LNCaP clone FGC (cell line): ENCODE results near the gene TIMP2.

Experiments
- DNase-seq: peaks from one replicate; pipeline ENCODE4 v3.0.0-alpha.2; 2011; ENCODE audit warnings: low read depth
- H3K4me3 ChIP-seq: 2 replicates; pipeline ENCODE4 v1.5.1; 2011; ENCODE audit warnings: mild to moderate bottlenecking, low read depth, low read length, control low read depth
- TF ChIP-seq, protein P1 (sequence below): IDR thresholded peaks from 2 replicates; pipeline ENCODE4 v1.5.1; 2012; ENCODE audit warnings: mild to moderate bottlenecking; ENCODE audit not compliant: control insufficient read depth, insufficient read depth; ENCODE audit errors: extremely low read depth

TIMP2 gene

DNA sequence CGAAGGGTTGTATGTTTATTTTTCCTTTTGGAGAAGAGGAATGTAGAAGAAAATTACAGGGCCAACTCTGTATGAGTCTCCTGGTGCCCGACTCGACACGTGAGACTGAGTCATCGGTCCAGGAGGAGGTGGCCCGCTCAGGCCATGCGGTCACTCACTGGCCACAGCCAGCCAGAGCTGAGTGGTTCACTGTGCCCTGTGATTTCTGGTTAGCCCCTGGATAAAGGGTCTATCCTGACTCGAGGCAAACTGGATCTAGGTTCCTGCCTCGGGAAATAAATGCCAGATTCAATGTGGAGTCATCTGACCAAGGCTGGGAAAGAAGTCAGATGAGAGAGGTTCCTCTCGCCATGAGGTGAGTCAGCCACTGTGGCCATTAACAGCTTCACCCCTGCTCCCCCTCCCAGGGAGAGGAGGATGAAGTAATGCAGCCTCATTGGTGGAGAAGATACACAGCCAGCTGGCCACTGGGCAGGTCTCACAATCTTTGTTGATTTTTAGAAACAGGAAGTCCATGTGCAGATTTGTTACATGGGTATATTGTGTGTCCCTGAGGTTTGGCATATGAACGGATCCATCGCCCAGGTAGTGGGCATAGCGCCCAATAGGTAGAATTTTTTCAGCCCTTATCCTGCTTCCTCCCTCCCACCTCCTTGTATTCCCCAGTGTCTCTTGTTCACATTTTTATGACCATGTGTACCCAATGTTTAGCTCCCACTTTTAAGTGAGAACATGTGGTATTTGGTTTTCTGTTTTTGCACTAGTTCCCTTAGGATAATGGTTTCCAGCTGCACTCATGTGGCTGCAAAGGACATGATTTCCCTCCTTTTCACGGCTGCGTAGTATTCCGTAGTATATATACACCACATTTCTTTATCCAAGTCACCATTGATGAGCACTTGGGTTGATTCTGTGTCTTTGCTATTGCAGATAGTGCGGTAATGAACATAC, 62.8 kb downstream of the TIMP2 start:
- H3K4me3 ChIP-seq = no peak overlapping the region
- TF ChIP-seq, protein P1, sequence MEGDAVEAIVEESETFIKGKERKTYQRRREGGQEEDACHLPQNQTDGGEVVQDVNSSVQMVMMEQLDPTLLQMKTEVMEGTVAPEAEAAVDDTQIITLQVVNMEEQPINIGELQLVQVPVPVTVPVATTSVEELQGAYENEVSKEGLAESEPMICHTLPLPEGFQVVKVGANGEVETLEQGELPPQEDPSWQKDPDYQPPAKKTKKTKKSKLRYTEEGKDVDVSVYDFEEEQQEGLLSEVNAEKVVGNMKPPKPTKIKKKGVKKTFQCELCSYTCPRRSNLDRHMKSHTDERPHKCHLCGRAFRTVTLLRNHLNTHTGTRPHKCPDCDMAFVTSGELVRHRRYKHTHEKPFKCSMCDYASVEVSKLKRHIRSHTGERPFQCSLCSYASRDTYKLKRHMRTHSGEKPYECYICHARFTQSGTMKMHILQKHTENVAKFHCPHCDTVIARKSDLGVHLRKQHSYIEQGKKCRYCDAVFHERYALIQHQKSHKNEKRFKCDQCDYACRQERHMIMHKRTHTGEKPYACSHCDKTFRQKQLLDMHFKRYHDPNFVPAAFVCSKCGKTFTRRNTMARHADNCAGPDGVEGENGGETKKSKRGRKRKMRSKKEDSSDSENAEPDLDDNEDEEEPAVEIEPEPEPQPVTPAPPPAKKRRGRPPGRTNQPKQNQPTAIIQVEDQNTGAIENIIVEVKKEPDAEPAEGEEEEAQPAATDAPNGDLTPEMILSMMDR = no peak
- DNase-seq = no peak

DNA sequence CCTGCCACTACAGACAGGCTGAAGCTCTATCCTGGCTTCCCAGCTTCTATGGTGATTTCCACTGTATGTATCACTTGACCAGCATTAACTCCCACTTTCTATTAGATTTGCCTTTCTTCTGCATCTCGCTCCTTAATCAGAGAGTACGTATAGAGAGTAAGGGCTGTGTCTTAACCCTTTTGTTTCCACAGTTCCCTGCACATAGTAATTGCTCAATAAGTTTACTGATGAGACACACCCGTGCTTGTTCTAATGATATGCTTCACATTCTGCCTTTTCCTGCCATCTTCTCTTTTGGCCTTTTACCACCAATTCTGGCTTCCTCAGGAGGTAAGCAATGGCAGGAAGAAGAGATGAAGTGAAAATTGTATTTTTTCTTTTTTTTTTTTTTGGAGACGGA, 64.0 kb downstream of the TIMP2 start:
- no peak overlapping the region for H3K4me3 ChIP-seq
- TF ChIP-seq, protein P1 = no peak
- no peak for DNase-seq

DNA sequence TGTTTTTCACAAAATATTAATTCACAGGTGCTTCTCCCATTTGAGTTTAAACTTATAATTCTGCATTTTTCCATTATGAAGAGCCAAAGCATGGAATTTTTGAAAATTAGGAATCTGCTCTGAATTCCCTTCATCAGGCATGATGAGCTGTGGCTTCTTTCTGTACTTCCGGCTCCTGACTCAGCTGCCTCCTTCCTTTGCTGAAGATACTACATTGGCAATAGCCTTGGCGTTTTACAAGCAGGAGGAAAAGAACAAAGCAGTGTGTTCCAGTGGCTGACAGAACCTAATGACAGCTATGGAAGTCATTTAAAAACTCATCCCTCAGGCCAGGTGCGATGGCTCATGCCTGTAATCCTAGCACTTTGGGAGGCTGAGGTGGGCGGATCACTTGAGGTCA, 66.1 kb downstream of the TIMP2 start:
- no peak for DNase-seq
- H3K4me3 ChIP-seq = no peak overlapping the region
- TF ChIP-seq, protein P1 = no peak

DNA sequence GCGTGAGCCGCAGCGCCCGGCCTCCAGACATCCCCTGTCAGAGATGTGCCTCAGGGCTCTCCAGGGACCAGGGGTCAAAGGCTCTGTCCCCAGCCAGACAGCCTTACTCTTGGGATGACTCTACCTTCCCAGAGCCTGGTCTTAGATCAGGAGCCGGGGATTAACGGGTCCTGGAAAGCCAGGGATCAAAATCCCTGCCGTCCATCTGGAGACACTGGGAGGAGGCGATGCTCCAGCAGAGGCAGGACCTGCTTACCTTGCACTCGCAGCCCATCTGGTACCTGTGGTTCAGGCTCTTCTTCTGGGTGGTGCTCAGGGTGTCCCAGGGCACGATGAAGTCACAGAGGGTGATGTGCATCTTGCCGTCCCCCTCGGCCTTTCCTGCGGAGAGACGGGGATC, 67.9 kb downstream of the TIMP2 start:
- DNase-seq = no peak

DNA sequence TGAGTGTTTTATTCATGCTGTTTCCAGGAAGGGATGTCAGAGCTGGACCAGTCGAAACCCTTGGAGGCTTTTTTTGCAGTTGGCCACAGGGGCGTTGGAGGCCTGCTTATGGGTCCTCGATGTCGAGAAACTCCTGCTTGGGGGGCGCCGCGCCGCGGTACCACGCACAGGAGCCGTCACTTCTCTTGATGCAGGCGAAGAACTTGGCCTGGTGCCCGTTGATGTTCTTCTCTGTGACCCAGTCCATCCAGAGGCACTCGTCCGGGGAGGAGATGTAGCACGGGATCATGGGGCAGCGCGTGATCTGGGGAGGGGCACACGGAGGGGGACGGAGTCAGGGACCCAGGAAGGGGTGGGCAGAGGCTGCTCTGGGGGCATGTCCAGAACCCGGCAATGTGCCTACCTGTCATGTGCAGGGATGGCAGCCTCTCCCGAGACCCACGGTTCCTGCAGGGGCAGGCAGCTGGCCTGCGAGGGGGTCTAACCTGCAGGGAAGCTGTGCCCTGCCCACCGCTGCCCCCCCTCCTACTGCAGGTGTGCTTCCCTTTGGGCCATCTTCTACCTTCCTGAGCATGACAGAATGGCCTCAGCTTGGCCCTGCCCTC, 69.5 kb downstream of the TIMP2 start:
- TF ChIP-seq, protein P1 = no peak
- no peak overlapping the region for H3K4me3 ChIP-seq
- DNase-seq = no peak

More for the DNA sequence above, 67.9 kb downstream of the TIMP2 start:
- TF ChIP-seq, protein P1 = no peak
- no peak overlapping the region for H3K4me3 ChIP-seq

DNA sequence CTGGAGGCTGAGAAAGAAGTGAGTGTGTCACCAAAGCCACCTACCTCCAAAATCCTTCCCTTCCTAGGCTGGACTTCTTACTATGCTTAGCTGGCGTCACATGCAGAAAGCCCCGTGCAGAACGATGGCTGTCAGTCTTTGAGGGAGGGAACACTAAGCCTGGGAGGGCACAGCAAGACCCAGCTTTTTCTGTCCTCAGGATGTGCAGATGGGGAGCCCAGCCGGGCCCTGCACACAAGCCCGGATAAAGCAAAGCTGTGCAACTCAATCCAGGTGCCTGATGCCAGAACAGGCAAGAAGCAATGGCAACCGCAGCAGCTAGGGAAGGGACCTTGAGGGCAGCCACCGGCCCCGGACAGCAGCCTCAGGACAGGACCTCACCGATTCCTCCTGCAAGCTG, 70.7 kb downstream of the TIMP2 start:
- H3K4me3 ChIP-seq = no peak overlapping the region
- TF ChIP-seq, protein P1 = no peak
- DNase-seq = no peak
